ENCODE measurements around the gene OR1M1. TPM values are rescaled to one million over a fixed set of nuclear protein-coding genes. Genes with fewer than 3 reads are reported as not detected.

OR1M1 gene
- total and polyA plus RNA-seq, 2 donors from 2014 or later = not detected

DNA sequence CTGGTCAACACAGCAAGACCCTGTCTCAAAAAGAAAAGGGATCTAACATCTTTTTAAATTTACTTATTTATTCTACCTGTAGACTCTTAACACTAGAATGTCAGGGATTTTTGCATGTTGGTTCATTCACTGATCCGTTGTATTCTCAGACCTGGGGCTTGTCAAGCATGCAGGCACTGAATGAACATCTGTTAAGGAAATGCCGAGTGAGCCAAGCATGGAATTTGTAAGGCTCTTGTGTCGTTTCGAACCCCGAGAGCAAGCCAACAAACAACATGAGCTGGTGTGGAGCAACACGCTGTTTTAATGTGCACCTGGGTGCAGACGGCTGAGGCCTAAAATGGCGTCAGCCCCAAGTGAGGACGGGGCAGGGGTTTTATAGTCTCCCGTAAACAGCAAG lies 10.0 kb upstream of the OR1M1 start:
- no peak for FAIRE-seq
- peaks cover 0 to 4% (median 0%) of the 10 kb centered on the region in 3 donors for H3K4me1 ChIP-seq (ENCODE audit: control insufficient read depth in 2 of 3, insufficient read depth in 2 of 3, low read depth in 1 of 3, low read length in 3 of 3)
- no peak overlapping the region for H3K9ac ChIP-seq (ENCODE audit: low read length in 3 of 3)
- H3K27me3 ChIP-seq (ENCODE audit: control insufficient read depth, insufficient read depth, low read length) = no peaks in the 10 kb centered on the region
- intact Hi-C loops (cut with DNase I) = loop anchor here (10.0 kb wide), 1 partner anchor 422 kb away; no protein-coding TSS in a partner anchor
- H3K27ac ChIP-seq (ENCODE audit: low read depth in 2 of 2, low read length in 2 of 2) = no peak overlapping the region
- H3K4me3 ChIP-seq (ENCODE audit: low read length in 3 of 3) = no peak overlapping the region
- H3K9me3 ChIP-seq (ENCODE audit: control insufficient read depth in 2 of 3, insufficient read depth in 1 of 3, low read length in 3 of 3) = no peaks in the 10 kb centered on the region
- peak in 1 of 5 donors; percentile 37 for DNase-seq
- H3K36me3 ChIP-seq (ENCODE audit: control insufficient read depth in 2 of 3, insufficient read depth in 3 of 3, low read length in 3 of 3) = no peaks in the 10 kb centered on the region
- TF ChIP-seq, protein P1, sequence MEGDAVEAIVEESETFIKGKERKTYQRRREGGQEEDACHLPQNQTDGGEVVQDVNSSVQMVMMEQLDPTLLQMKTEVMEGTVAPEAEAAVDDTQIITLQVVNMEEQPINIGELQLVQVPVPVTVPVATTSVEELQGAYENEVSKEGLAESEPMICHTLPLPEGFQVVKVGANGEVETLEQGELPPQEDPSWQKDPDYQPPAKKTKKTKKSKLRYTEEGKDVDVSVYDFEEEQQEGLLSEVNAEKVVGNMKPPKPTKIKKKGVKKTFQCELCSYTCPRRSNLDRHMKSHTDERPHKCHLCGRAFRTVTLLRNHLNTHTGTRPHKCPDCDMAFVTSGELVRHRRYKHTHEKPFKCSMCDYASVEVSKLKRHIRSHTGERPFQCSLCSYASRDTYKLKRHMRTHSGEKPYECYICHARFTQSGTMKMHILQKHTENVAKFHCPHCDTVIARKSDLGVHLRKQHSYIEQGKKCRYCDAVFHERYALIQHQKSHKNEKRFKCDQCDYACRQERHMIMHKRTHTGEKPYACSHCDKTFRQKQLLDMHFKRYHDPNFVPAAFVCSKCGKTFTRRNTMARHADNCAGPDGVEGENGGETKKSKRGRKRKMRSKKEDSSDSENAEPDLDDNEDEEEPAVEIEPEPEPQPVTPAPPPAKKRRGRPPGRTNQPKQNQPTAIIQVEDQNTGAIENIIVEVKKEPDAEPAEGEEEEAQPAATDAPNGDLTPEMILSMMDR (IDR thresholded peaks at IDR 0.05; ENCODE audit: borderline replicate concordance, extremely low read depth, insufficient read depth) = no peak

- H3K27me3 ChIP-seq (ENCODE audit: control insufficient read depth, insufficient read depth, low read length) = no peaks in the 10 kb centered on the region
- TF ChIP-seq, protein P1 (IDR thresholded peaks at IDR 0.05; ENCODE audit: borderline replicate concordance, extremely low read depth, insufficient read depth) = no peak
- no peaks in the 10 kb centered on the region for H3K36me3 ChIP-seq (ENCODE audit: control insufficient read depth in 2 of 3, insufficient read depth in 3 of 3, low read length in 3 of 3)
- no peak overlapping the region for H3K9ac ChIP-seq (ENCODE audit: low read length in 3 of 3)
- no peak overlapping the region for H3K27ac ChIP-seq (ENCODE audit: low read depth in 2 of 2, low read length in 2 of 2)
- no peak for FAIRE-seq
- H3K9me3 ChIP-seq (ENCODE audit: control insufficient read depth in 2 of 3, insufficient read depth in 1 of 3, low read length in 3 of 3) = no peaks in the 10 kb centered on the region
- no peak for DNase-seq
- H3K4me3 ChIP-seq (ENCODE audit: low read length in 3 of 3) = no peak overlapping the region
- intact Hi-C loops (cut with DNase I) = loop anchor here (10.0 kb wide), 1 partner anchor 424 kb away; no protein-coding TSS in a partner anchor
- H3K4me1 ChIP-seq (ENCODE audit: control insufficient read depth in 2 of 3, insufficient read depth in 2 of 3, low read depth in 1 of 3, low read length in 3 of 3) = peaks cover 0 to 4% (median 0%) of the 10 kb centered on the region in 3 donors
Measured at GRCh38 chr19:9078651-9079050, 8.2 kb upstream of the OR1M1 start.

- FAIRE-seq = no peak
Measured at GRCh38 chr19:9107375-9107774, 20.5 kb downstream of the OR1M1 start, which contains the start of gene OR7G2. Gene OR7G2 (minus strand): TSS chr19:9107475. CDS start chr19:9103243, 4,232 bp downstream.

More at GRCh38 chr19:9107375-9107774, 20.5 kb downstream of the OR1M1 start, which contains the start of gene OR7G2:
- Histone ChIP-seq H3K4me3 (ENCODE audit: low read length in 3 of 3) (no peak within 1 kb of the TSS), H3K36me3 (ENCODE audit: control insufficient read depth in 2 of 3, insufficient read depth in 3 of 3, low read length in 3 of 3) (no peaks in the 10 kb centered on the region), H3K4me1 (ENCODE audit: control insufficient read depth in 2 of 3, insufficient read depth in 2 of 3, low read depth in 1 of 3, low read length in 3 of 3) (no peaks in the 10 kb centered on the region), H3K27ac (ENCODE audit: low read depth in 2 of 2, low read length in 2 of 2) (no peak within 1 kb of the TSS), H3K27me3 (ENCODE audit: control insufficient read depth, insufficient read depth, low read length) (no peaks in the 10 kb centered on the region), H3K9me3 (ENCODE audit: control insufficient read depth in 2 of 3, insufficient read depth in 1 of 3, low read length in 3 of 3) (no peaks in the 10 kb centered on the region), H3K9ac (ENCODE audit: low read length in 3 of 3) (no peak within 1 kb of the TSS)
- DNase-seq = no peak
- intact Hi-C loops (cut with DNase I) = no loop called here
- TF ChIP-seq, protein P1 (IDR thresholded peaks at IDR 0.05; ENCODE audit: borderline replicate concordance, extremely low read depth, insufficient read depth) = no peak
